KMS-11 (cell line): Measurements from ENCODE around the gene GPR156.

ENCODE experiments used
- H2AFZ ChIP-seq: fragments of 200-600 bp; sonication (generic); 2 replicates; pipeline ENCODE4 v1.6.1; 2016; ENCODE audit warnings: antibody characterized with exemption, mixed run types, low read depth
- H3K27ac ChIP-seq: fragments of 200-600 bp; sonication (generic); 2 replicates; pipeline ENCODE4 v1.6.1; 2016; ENCODE audit warnings: mild to moderate bottlenecking, mixed run types
- H3K27me3 ChIP-seq: fragments of 200-600 bp; sonication (generic); 2 replicates; pipeline ENCODE4 v1.6.1; 2017; ENCODE audit warnings: mild to moderate bottlenecking, low read depth, mixed run types, moderate library complexity; ENCODE audit not compliant: insufficient read depth
- H3K36me3 ChIP-seq: fragments of 200-600 bp; sonication (generic); 2 replicates; pipeline ENCODE4 v1.6.1; 2017; ENCODE audit warnings: mild to moderate bottlenecking, mixed run types; ENCODE audit not compliant: insufficient read depth
- H3K4me1 ChIP-seq: fragments of 200-600 bp; sonication (generic); 2 replicates; pipeline ENCODE4 v1.6.1; 2016; ENCODE audit warnings: mild to moderate bottlenecking, low read depth, mixed run types; ENCODE audit not compliant: poor library complexity, severe bottlenecking
- H3K4me2 ChIP-seq: fragments of 200-600 bp; sonication (generic); 2 replicates; pipeline ENCODE4 v1.7.0; 2016; ENCODE audit warnings: mild to moderate bottlenecking, mixed run types
- H3K4me3 ChIP-seq: fragments of 200-600 bp; sonication (generic); IDR thresholded peaks from 2 replicates; pipeline ENCODE4 v1.6.1; 2017; ENCODE audit warnings: low read depth, low read length, mixed read lengths; ENCODE audit not compliant: insufficient read depth
- H3K79me2 ChIP-seq: fragments of 200-600 bp; sonication (generic); 2 replicates; pipeline ENCODE4 v1.6.1; 2016; ENCODE audit warnings: low read depth, mixed run types; ENCODE audit not compliant: insufficient read depth
- H3K9ac ChIP-seq: fragments of 200-600 bp; sonication (generic); 2 replicates; pipeline ENCODE4 v1.6.1; 2016; ENCODE audit warnings: mild to moderate bottlenecking, mixed run types
- H4K20me1 ChIP-seq: fragments of 200-600 bp; sonication (generic); 2 replicates; pipeline ENCODE4 v1.6.1; 2016; ENCODE audit warnings: mild to moderate bottlenecking, mixed run types; ENCODE audit not compliant: insufficient read depth
- TF ChIP-seq, protein P1 (sequence below): fragments of 200-600 bp; sonication (generic); conservative IDR thresholded peaks from 2 replicates; pipeline ENCODE4 v1.6.1; 2017; ENCODE audit warnings: low read depth, mild to moderate bottlenecking, antibody characterized with exemption, low read length, moderate library complexity, mixed read lengths

The GPR156 gene

DNA sequence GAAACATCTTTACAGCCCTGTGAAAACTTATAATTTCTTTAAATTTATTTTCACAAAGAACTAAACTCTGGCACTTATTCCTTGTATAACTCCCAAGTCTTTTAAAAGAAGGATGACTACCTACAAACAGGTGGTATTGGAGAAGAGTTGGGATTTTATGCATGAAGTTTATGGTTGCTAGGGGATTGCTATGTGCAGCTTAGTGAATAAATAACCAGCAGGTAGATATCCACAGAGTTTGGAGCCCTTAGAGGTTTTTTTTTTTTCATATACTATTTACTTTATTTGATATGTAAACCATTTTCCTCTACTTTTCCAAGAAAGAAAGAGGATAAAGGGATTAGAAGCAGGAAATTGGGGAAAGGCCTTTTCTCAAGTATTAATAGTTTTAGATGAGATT lies 91.5 kb downstream of the GPR156 start:
- H3K36me3 ChIP-seq: no peaks in the 10 kb centered on the region
- TF ChIP-seq, protein P1, sequence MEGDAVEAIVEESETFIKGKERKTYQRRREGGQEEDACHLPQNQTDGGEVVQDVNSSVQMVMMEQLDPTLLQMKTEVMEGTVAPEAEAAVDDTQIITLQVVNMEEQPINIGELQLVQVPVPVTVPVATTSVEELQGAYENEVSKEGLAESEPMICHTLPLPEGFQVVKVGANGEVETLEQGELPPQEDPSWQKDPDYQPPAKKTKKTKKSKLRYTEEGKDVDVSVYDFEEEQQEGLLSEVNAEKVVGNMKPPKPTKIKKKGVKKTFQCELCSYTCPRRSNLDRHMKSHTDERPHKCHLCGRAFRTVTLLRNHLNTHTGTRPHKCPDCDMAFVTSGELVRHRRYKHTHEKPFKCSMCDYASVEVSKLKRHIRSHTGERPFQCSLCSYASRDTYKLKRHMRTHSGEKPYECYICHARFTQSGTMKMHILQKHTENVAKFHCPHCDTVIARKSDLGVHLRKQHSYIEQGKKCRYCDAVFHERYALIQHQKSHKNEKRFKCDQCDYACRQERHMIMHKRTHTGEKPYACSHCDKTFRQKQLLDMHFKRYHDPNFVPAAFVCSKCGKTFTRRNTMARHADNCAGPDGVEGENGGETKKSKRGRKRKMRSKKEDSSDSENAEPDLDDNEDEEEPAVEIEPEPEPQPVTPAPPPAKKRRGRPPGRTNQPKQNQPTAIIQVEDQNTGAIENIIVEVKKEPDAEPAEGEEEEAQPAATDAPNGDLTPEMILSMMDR: no peak
- H3K27me3 ChIP-seq: no peaks in the 10 kb centered on the region
- H3K79me2 ChIP-seq: no peaks in the 10 kb centered on the region
- no peak overlapping the region for H2AFZ ChIP-seq
- H3K9ac ChIP-seq: no peak overlapping the region
- H4K20me1 ChIP-seq: no peaks in the 10 kb centered on the region
- no peak overlapping the region for H3K4me3 ChIP-seq
- no peak overlapping the region for H3K4me2 ChIP-seq
- H3K27ac ChIP-seq: no peak overlapping the region
- no peaks in the 10 kb centered on the region for H3K4me1 ChIP-seq

DNA sequence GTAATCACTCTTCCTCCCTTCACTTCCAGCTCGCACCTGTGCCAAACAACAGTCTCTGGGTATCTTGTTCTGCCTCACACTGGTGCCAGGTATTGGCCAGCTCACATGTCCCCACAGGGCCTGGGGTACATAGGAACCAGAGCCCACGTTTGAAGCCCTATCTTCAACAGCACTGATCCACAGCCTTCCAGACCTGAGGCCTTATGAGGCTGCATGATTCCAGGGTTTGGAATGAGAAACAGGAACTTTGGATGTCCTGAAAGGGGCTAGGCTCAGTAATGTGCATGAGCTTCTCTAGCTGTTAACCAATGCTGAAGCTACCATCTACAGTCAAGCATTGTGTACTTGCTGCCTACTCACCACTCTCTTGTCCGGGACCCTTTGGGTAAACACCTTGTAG lies 92.4 kb downstream of the GPR156 start:
- Histone ChIP-seq H3K4me2 (no peak overlapping the region), H3K36me3 (no peaks in the 10 kb centered on the region), H3K4me1 (no peaks in the 10 kb centered on the region), H2AFZ (no peak overlapping the region), H3K4me3 (no peak overlapping the region), H3K9ac (no peak overlapping the region), H3K27me3 (no peaks in the 10 kb centered on the region), H3K27ac (no peak overlapping the region), H4K20me1 (no peaks in the 10 kb centered on the region), H3K79me2 (no peaks in the 10 kb centered on the region)
- TF ChIP-seq, protein P1: no peak

DNA sequence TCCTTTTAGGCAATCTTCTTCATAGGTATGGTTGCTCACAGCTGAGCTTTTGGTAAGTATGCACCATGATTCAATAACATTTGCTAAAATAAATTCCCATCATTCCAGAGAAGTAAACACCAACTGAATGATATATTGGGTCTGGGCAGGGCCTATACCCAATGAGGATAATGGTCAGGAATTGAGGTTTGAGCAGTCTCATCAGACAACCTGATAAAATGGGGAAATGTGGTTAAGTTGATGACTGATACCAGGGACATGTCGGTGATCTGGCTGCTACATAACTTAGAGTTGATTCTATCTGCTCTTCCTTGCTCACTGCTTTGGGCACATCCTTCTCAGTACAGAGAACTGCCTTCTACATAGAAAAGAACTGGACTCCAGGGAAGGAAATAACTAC lies 92.9 kb downstream of the GPR156 start:
- H3K36me3 ChIP-seq: no peaks in the 10 kb centered on the region
- TF ChIP-seq, protein P1: no peak
- H2AFZ ChIP-seq: no peak overlapping the region
- H3K27ac ChIP-seq: no peak overlapping the region
- no peak overlapping the region for H3K9ac ChIP-seq
- H4K20me1 ChIP-seq: no peaks in the 10 kb centered on the region
- H3K79me2 ChIP-seq: no peaks in the 10 kb centered on the region
- no peak overlapping the region for H3K4me3 ChIP-seq
- no peaks in the 10 kb centered on the region for H3K27me3 ChIP-seq
- H3K4me2 ChIP-seq: no peak overlapping the region
- H3K4me1 ChIP-seq: no peaks in the 10 kb centered on the region

DNA sequence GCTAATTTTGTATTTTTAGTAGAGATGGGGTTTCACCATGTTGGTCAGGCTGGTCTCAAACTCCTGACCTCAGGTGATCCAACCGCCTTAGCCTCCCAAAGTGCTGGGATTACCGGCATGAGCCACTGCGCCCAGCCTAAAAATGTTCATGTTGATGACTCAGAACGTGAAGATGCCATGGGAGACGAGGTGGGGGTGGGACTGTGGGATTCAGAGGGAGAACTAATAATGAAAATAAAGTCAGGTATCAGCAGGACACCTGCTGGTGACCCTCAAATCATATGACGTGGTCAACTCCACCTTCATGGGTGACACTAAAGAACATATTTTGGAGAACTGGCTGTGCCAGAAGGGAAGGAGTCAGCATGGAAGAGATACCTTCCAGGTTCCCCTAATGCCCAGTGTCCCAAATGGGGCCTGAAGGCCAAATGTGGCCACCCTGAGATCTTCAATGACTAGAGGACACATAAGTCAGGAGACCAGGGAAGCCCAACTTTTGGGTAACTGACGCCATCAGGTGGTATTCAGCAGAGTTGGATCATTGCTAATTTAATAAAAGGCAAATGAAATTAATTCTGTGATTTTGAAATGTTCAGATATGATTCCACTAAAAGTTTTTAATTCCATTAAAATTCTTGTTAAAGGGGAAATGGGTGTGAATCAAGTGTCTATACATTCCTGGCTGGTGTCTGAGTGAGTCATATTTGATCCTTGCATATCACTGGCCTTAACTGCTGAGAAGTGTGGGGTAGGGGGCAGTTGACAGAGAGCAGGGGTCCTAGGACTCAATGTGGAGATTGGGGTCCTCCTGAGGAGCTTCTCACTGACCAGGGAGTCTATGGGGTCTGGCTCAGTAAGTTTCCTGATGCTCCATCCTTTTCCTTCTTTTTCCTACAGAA lies 102.2 kb downstream of the GPR156 start:
- no peak overlapping the region for H3K9ac ChIP-seq
- H3K27me3 ChIP-seq: no peaks in the 10 kb centered on the region
- no peaks in the 10 kb centered on the region for H4K20me1 ChIP-seq
- no peaks in the 10 kb centered on the region for H3K79me2 ChIP-seq
- H3K27ac ChIP-seq: no peak overlapping the region
- H3K4me2 ChIP-seq: no peak overlapping the region
- no peaks in the 10 kb centered on the region for H3K4me1 ChIP-seq
- H3K36me3 ChIP-seq: no peaks in the 10 kb centered on the region
- H3K4me3 ChIP-seq: no peak overlapping the region
- no peak overlapping the region for H2AFZ ChIP-seq
- TF ChIP-seq, protein P1: no peak
